IgD-negative memory B cell (primary cell): Measurements from ENCODE around the gene LRRC8B. TPM values are rescaled to one million over a fixed set of nuclear protein-coding genes. Genes with fewer than 3 reads are reported as not detected.
"Not testable (repeated sequence)": the region's sequence is repeated elsewhere in the genome, so short reads cannot be mapped to it uniquely, and the experiment has no call there.

ENCODE experiments used
- H3K27ac Mint-ChIP-seq, 3 donors: one replicate each; pipeline ENCODE4 v1.8.0; 2020 to 2022; ENCODE audit warnings: mild to moderate bottlenecking in 3 of 3, mixed read lengths in 3 of 3, moderate library complexity in 1 of 3
- H3K27me3 Mint-ChIP-seq: one replicate; pipeline ENCODE4 v1.8.0; 2021; ENCODE audit warnings: mixed read lengths
- H3K36me3 Mint-ChIP-seq: one replicate; pipeline ENCODE4 v1.8.0; 2020; ENCODE audit warnings: mild to moderate bottlenecking, mixed read lengths
- H3K4me1 Mint-ChIP-seq, 3 donors: one replicate each; pipeline ENCODE4 v1.8.0; 2020 to 2022; ENCODE audit warnings: mixed read lengths in 3 of 3, mild to moderate bottlenecking in 1 of 3
- H3K4me3 Mint-ChIP-seq, 4 donors: one replicate each; pipeline ENCODE4 v1.8.0; 2020 to 2022; ENCODE audit warnings: mild to moderate bottlenecking in 4 of 4, mixed read lengths in 4 of 4, moderate library complexity in 3 of 4
- H3K9me3 Mint-ChIP-seq, 3 donors: one replicate each; pipeline ENCODE4 v1.8.0; 2020 to 2021; ENCODE audit warnings: mixed read lengths in 3 of 3, mild to moderate bottlenecking in 1 of 3
- polyA plus RNA-seq: library from polyadenylated mRNA; unstranded; fragments of 300-500 nt; fragmentation: Illumina TruSeq; gene quantifications from one replicate; pipeline ENCODE4 v1.2.3, GENCODE V29; 2021

LRRC8B gene
- polyA plus RNA-seq, 1 donor from 2014 or later: 12.6 TPM

- H3K27ac Mint-ChIP-seq: peak overlapping the region in 1 of 3 donors; percentile 19
- no peaks in the 10 kb centered on the region for H3K27me3 Mint-ChIP-seq
- H3K4me1 Mint-ChIP-seq: peaks cover 14 to 24% (median 18%) of the 10 kb centered on the region in 3 donors
- peaks cover 19% of the 10 kb centered on the region for H3K36me3 Mint-ChIP-seq
- peaks cover 0 to 5% (median 3%) of the 10 kb centered on the region in 3 donors for H3K9me3 Mint-ChIP-seq
- no peak overlapping the region for H3K4me3 Mint-ChIP-seq
Measured at GRCh38 chr1:89575207-89575606, 50.6 kb downstream of the LRRC8B start.

- Mint-ChIP-seq H3K27me3 (no peaks in the 10 kb centered on the region), H3K4me3 (no peak overlapping the region), H3K36me3 (peaks cover 14% of the 10 kb centered on the region), H3K4me1 (peaks cover 8 to 17% (median 13%) of the 10 kb centered on the region in 3 donors), H3K27ac (peak overlapping the region in 1 of 3 donors; percentile 47), H3K9me3 (peaks cover 0 to 3% (median 0%) of the 10 kb centered on the region in 3 donors)
Measured at GRCh38 chr1:89576013-89576412, 51.4 kb downstream of the LRRC8B start.

GRCh38 chr1:89578151-89578550 lies 53.5 kb downstream of the LRRC8B start:
- peaks cover 8 to 10% (median 9%) of the 10 kb centered on the region in 3 donors for H3K4me1 Mint-ChIP-seq

GRCh38 chr1:89578946-89579684 lies 54.5 kb downstream of the LRRC8B start:
- H3K27ac Mint-ChIP-seq: no peak overlapping the region
- peaks cover 11% of the 10 kb centered on the region for H3K36me3 Mint-ChIP-seq
- peaks cover 6 to 9% (median 8%) of the 10 kb centered on the region in 3 donors for H3K4me1 Mint-ChIP-seq

More at GRCh38 chr1:89578151-89578550, 53.5 kb downstream of the LRRC8B start:
- Mint-ChIP-seq H3K36me3 (peaks cover 9% of the 10 kb centered on the region), H3K27ac (no peak overlapping the region), H3K27me3 (no peaks in the 10 kb centered on the region), H3K4me3 (no peak overlapping the region), H3K9me3 (no peaks in the 10 kb centered on the region)

GRCh38 chr1:89580036-89580435 lies 55.4 kb downstream of the LRRC8B start:
- Mint-ChIP-seq H3K9me3 (no peaks in the 10 kb centered on the region), H3K36me3 (peaks cover 11% of the 10 kb centered on the region), H3K4me3 (no peak overlapping the region), H3K27me3 (no peaks in the 10 kb centered on the region), H3K4me1 (peaks cover 6 to 9% (median 8%) of the 10 kb centered on the region in 3 donors), H3K27ac (peak overlapping the region in 1 of 3 donors; percentile 17)

More at GRCh38 chr1:89578946-89579684, 54.5 kb downstream of the LRRC8B start:
- H3K4me3 Mint-ChIP-seq: peak overlapping the region in 2 of 4 donors; percentile 1 to 23
- no peaks in the 10 kb centered on the region for H3K9me3 Mint-ChIP-seq
- H3K27me3 Mint-ChIP-seq: no peaks in the 10 kb centered on the region

- Mint-ChIP-seq H3K4me3 (no peak overlapping the region), H3K9me3 (no peaks in the 10 kb centered on the region), H3K4me1 (peaks cover 6 to 9% (median 8%) of the 10 kb centered on the region in 3 donors), H3K27ac (no peak overlapping the region), H3K27me3 (no peaks in the 10 kb centered on the region), H3K36me3 (peaks cover 14% of the 10 kb centered on the region)
Measured at GRCh38 chr1:89581859-89582258, 57.2 kb downstream of the LRRC8B start.

- no peak overlapping the region for H3K27ac Mint-ChIP-seq
- no peak overlapping the region for H3K4me3 Mint-ChIP-seq
- H3K9me3 Mint-ChIP-seq: no peaks in the 10 kb centered on the region
- H3K27me3 Mint-ChIP-seq: no peaks in the 10 kb centered on the region
- peaks cover 14% of the 10 kb centered on the region for H3K36me3 Mint-ChIP-seq
- H3K4me1 Mint-ChIP-seq: peaks cover 6 to 10% (median 8%) of the 10 kb centered on the region in 3 donors
Measured at GRCh38 chr1:89582571-89582970, 57.9 kb downstream of the LRRC8B start.

GRCh38 chr1:89584211-89584610 lies 59.6 kb downstream of the LRRC8B start:
- Mint-ChIP-seq H3K4me1 (peaks cover under 1 to 3% (median 2%) of the 10 kb centered on the region in 3 donors), H3K27me3 (no peaks in the 10 kb centered on the region), H3K4me3 (no peak overlapping the region), H3K9me3 (no peaks in the 10 kb centered on the region), H3K27ac (peak overlapping the region in 1 of 3 donors; percentile 30), H3K36me3 (peaks cover 15% of the 10 kb centered on the region)

- Mint-ChIP-seq H3K4me1 (peaks cover 0 to 6% (median 3%) of the 10 kb centered on the region in 3 donors), H3K27ac (peak overlapping the region in 1 of 3 donors; percentile 30), H3K36me3 (peaks cover 15% of the 10 kb centered on the region), H3K9me3 (no peaks in the 10 kb centered on the region), H3K4me3 (no peak overlapping the region), H3K27me3 (no peaks in the 10 kb centered on the region)
Measured at GRCh38 chr1:89584781-89585180, 60.2 kb downstream of the LRRC8B start.

- peaks cover 0 to 9% (median 3%) of the 10 kb centered on the region in 3 donors for H3K4me1 Mint-ChIP-seq
- no peaks in the 10 kb centered on the region for H3K9me3 Mint-ChIP-seq
- H3K27me3 Mint-ChIP-seq: no peaks in the 10 kb centered on the region
- H3K4me3 Mint-ChIP-seq: no peak overlapping the region
- peaks cover 15% of the 10 kb centered on the region for H3K36me3 Mint-ChIP-seq
- no peak overlapping the region for H3K27ac Mint-ChIP-seq
Measured at GRCh38 chr1:89587729-89588161, 63.1 kb downstream of the LRRC8B start.

GRCh38 chr1:89588480-89588879 lies 63.9 kb downstream of the LRRC8B start:
- no peaks in the 10 kb centered on the region for H3K27me3 Mint-ChIP-seq
- peaks cover 11% of the 10 kb centered on the region for H3K36me3 Mint-ChIP-seq
- no peaks in the 10 kb centered on the region for H3K9me3 Mint-ChIP-seq
- H3K4me3 Mint-ChIP-seq: no peak overlapping the region
- H3K27ac Mint-ChIP-seq: no peak overlapping the region
- peaks cover 0 to 9% (median 3%) of the 10 kb centered on the region in 3 donors for H3K4me1 Mint-ChIP-seq

GRCh38 chr1:89589515-89589914 lies 64.9 kb downstream of the LRRC8B start:
- H3K4me1 Mint-ChIP-seq: peaks cover 0 to 14% (median 3%) of the 10 kb centered on the region in 3 donors
- H3K9me3 Mint-ChIP-seq: no peaks in the 10 kb centered on the region
- no peaks in the 10 kb centered on the region for H3K27me3 Mint-ChIP-seq
- H3K36me3 Mint-ChIP-seq: peaks cover 8% of the 10 kb centered on the region
- no peak overlapping the region for H3K27ac Mint-ChIP-seq
- peak overlapping the region in 1 of 4 donors; percentile 4 for H3K4me3 Mint-ChIP-seq

GRCh38 chr1:89590341-89591080 lies 65.9 kb downstream of the LRRC8B start:
- H3K27me3 Mint-ChIP-seq: no peaks in the 10 kb centered on the region
- no peaks in the 10 kb centered on the region for H3K9me3 Mint-ChIP-seq
- H3K4me3 Mint-ChIP-seq: no peak overlapping the region
- H3K36me3 Mint-ChIP-seq: peaks cover 8% of the 10 kb centered on the region
- H3K27ac Mint-ChIP-seq: peak overlapping the region in 1 of 3 donors; percentile 50
- peaks cover 0 to 14% (median 3%) of the 10 kb centered on the region in 3 donors for H3K4me1 Mint-ChIP-seq

- peaks cover 0 to 15% (median 1%) of the 10 kb centered on the region in 3 donors for H3K4me1 Mint-ChIP-seq
- H3K4me3 Mint-ChIP-seq, H3K27ac Mint-ChIP-seq, H3K27me3 Mint-ChIP-seq, H3K36me3 Mint-ChIP-seq, H3K9me3 Mint-ChIP-seq: not testable (repeated sequence)
Measured at GRCh38 chr1:89592861-89593302, 68.3 kb downstream of the LRRC8B start.

GRCh38 chr1:89594096-89594740 lies 69.6 kb downstream of the LRRC8B start:
- H3K4me1 Mint-ChIP-seq: peaks cover 1 to 15% (median 5%) of the 10 kb centered on the region in 3 donors
- no peak overlapping the region for H3K27ac Mint-ChIP-seq
- no peak overlapping the region for H3K4me3 Mint-ChIP-seq
- H3K27me3 Mint-ChIP-seq: no peaks in the 10 kb centered on the region
- H3K36me3 Mint-ChIP-seq: no peaks in the 10 kb centered on the region
- H3K9me3 Mint-ChIP-seq: no peaks in the 10 kb centered on the region
